HCT116 (cell line): ENCODE results near the gene TMUB1. TPM values are rescaled to one million over a fixed set of nuclear protein-coding genes. Genes with fewer than 3 reads are reported as not detected.

Experiments
- ATAC-seq: fragments of 200-7000 bp; cut with Tn5 transposase; 2 replicates; pipeline ENCODE4 v1.9.1; 2020; ENCODE audit warnings: mild to moderate bottlenecking, moderate library complexity
- BruUV-seq: library from RNA; stranded (reverse); fragments of 400-500 nt; replicated peaks from 2 replicates; lab custom pipeline; 2021; lab: Mats Ljungman, UMichigan
- CTCF ChIA-PET: fragments of 300-600 bp; sonication (Branson Sonifier 250); formaldehyde crosslinking; loops from one replicate; lab custom pipeline; 2021; ENCODE audit warnings: antibody characterized with exemption; lab: Charles Lee
- POLR2A ChIA-PET: fragments of 300-600, 350-600 bp; sonication (Branson Sonifier 250); formaldehyde crosslinking; loops from one replicate; lab custom pipeline; 2021; ENCODE audit warnings: antibody characterized with exemption; lab: Charles Lee
- RAD21 ChIA-PET, 2 experiments: fragments of 300-600 bp; sonication (Branson Sonifier 250); formaldehyde crosslinking; loops; one replicate each; lab custom pipeline; 2023; ENCODE audit warnings: low total read pairs in 2 of 2; ENCODE audit not compliant: uncharacterized antibody in 2 of 2, unreplicated experiment in 2 of 2, low non-redundant PET in 1 of 2; lab: Charles Lee
- DNase-seq: peaks from one replicate; pipeline ENCODE4 v3.0.0-alpha.2; 2010; ENCODE audit warnings: low read depth, low spot score
- H2AFZ ChIP-seq: fragments of 200-600 bp; shearing (Covaris generic), sonication (generic); 2 replicates; pipeline ENCODE4 v1.6.1; 2017; ENCODE audit warnings: low read depth, mixed run types, mixed read lengths, antibody characterized with exemption, low read length; ENCODE audit not compliant: poor library complexity, severe bottlenecking
- H3K27ac ChIP-seq: 2 replicates; pipeline ENCODE4 v1.5.1; 2012; ENCODE audit warnings: low read depth, low read length
- H3K27me3 ChIP-seq: fragments of 200-600 bp; sonication (generic); 2 replicates; pipeline ENCODE4 v1.6.1; 2016; ENCODE audit warnings: mixed run types, low read length, mixed read lengths; ENCODE audit not compliant: insufficient read depth
- H3K36me3 ChIP-seq, 2 experiments: fragments of 200-500 bp in 1 of 2; fragments of 200-600 bp in 1 of 2; sonication (Bioruptor generic) in 1 of 2; sonication (generic) in 1 of 2; 2 replicates each; pipeline versions ENCODE4 v1.5.1 to v1.6.1; 2014 to 2016; ENCODE audit warnings: low read length in 2 of 2, inconsistent platforms in 1 of 2, mixed read lengths in 1 of 2, mixed run types in 1 of 2; ENCODE audit not compliant: insufficient read depth in 2 of 2, control insufficient read depth in 1 of 2
- H3K4me1 ChIP-seq, 2 experiments: fragments of 200-600 bp in 1 of 2; sonication (generic) in 1 of 2; 2 replicates each; pipeline versions ENCODE4 v1.5.1 to v1.6.1; 2012 to 2017; ENCODE audit warnings: low read length in 2 of 2, inconsistent platforms in 1 of 2, mild to moderate bottlenecking in 1 of 2, mixed read lengths in 1 of 2, mixed run types in 1 of 2, moderate library complexity in 1 of 2; ENCODE audit not compliant: insufficient read depth in 2 of 2, control insufficient read depth in 1 of 2
- H3K4me2 ChIP-seq: fragments of 200-600 bp; sonication (generic); 2 replicates; pipeline ENCODE4 v1.6.1; 2017; ENCODE audit warnings: mixed run types, low read length, mixed read lengths
- H3K4me3 ChIP-seq, 2 experiments: fragments of 200-600 bp in 1 of 2; sonication (generic) in 1 of 2; replicated peaks in 1 of 2; 2 replicates each; pipeline ENCODE4 v1.5.1; 2011 to 2016; ENCODE audit warnings: low read length in 2 of 2, control low read depth in 1 of 2, low read depth in 1 of 2, mild to moderate bottlenecking in 1 of 2, mixed read lengths in 1 of 2, mixed run types in 1 of 2
- H3K79me2 ChIP-seq: fragments of 200-600 bp; sonication (generic); 2 replicates; pipeline ENCODE4 v1.6.1; 2017; ENCODE audit warnings: mild to moderate bottlenecking, mixed run types, low read length, moderate library complexity, mixed read lengths; ENCODE audit not compliant: insufficient read depth
- H3K9ac ChIP-seq: fragments of 200-600 bp; sonication (generic); 2 replicates; pipeline ENCODE4 v1.6.1; 2016; ENCODE audit warnings: low read length, mixed read lengths
- H3K9me2 ChIP-seq: fragments of 200-600 bp; sonication (generic), shearing (Covaris generic); 2 replicates; pipeline ENCODE4 v1.6.1; 2017; ENCODE audit warnings: mixed run types, mild to moderate bottlenecking, moderate library complexity; ENCODE audit not compliant: insufficient read depth
- H3K9me3 ChIP-seq, 2 experiments: fragments of 200-500 bp in 1 of 2; fragments of 200-600 bp in 1 of 2; sonication (Bioruptor generic) in 1 of 2; sonication (generic) in 1 of 2; 2 replicates each; pipeline ENCODE4 v1.6.1; 2014 to 2017; ENCODE audit warnings: low read length in 2 of 2, mixed read lengths in 2 of 2, inconsistent platforms in 1 of 2, low read depth in 1 of 2, mild to moderate bottlenecking in 1 of 2, mixed run types in 1 of 2, moderate library complexity in 1 of 2; ENCODE audit not compliant: control insufficient read depth in 1 of 2, insufficient read depth in 1 of 2
- H4K20me1 ChIP-seq: fragments of 200-600 bp; sonication (generic), shearing (Covaris generic); 2 replicates; pipeline ENCODE4 v1.6.1; 2017; ENCODE audit warnings: mixed run types, mild to moderate bottlenecking, moderate library complexity; ENCODE audit not compliant: insufficient read depth
- CBX3 ChIP-seq: IDR thresholded peaks from 2 replicates; pipeline ENCODE4 v1.6.1; 2012; ENCODE audit warnings: low read depth
- CEBPB ChIP-seq: IDR thresholded peaks from 2 replicates; pipeline ENCODE4 v1.6.1; 2012; ENCODE audit warnings: low read depth
- EGR1 ChIP-seq: IDR thresholded peaks from 2 replicates; pipeline ENCODE4 v1.6.1; 2012; ENCODE audit warnings: low read depth
- ELF1 ChIP-seq: IDR thresholded peaks from 2 replicates; pipeline ENCODE4 v1.6.1; 2012; ENCODE audit warnings: low read depth, borderline replicate concordance
- EZH2 ChIP-seq: fragments of 200-600 bp; sonication (generic); IDR thresholded peaks from 2 replicates; pipeline ENCODE4 v1.6.1; 2017; ENCODE audit warnings: antibody characterized with exemption, mixed run types
- EZH2phosphoT487 ChIP-seq: fragments of 200-600 bp; IDR thresholded peaks from 2 replicates; pipeline ENCODE4 v1.6.1; 2018; ENCODE audit warnings: antibody characterized with exemption, borderline replicate concordance
- POLR2A ChIP-seq: IDR thresholded peaks from 2 replicates; pipeline ENCODE4 v1.7.0; 2011; ENCODE audit warnings: borderline replicate concordance; ENCODE audit not compliant: insufficient read depth, insufficient read length; ENCODE audit errors: extremely low read depth
- RAD21 ChIP-seq: IDR thresholded peaks from 2 replicates; pipeline ENCODE4 v1.6.1; 2012; ENCODE audit warnings: low read depth, mild to moderate bottlenecking
- ZBTB33 ChIP-seq: IDR thresholded peaks from 2 replicates; pipeline ENCODE4 v1.6.1; 2011; ENCODE audit warnings: mild to moderate bottlenecking, low read length, moderate library complexity; ENCODE audit not compliant: insufficient replicate concordance; ENCODE audit errors: extremely low read depth
- ZFX ChIP-seq: fragments of 450-650 bp; IDR thresholded peaks from 2 replicates; pipeline ENCODE4 v1.6.1; 2017
- intact Hi-C: fragments of 100-400 bp; cut with micrococcal nuclease; formaldehyde crosslinking; loops from 2 replicates; pipeline ENCODE4 v1.10.0; 2022
- total RNA-seq: library from RNA; stranded (reverse); gene quantifications from one replicate; pipeline ENCODE4 v1.2.1, GENCODE V29; 2021; ENCODE audit not compliant: unreplicated experiment

Gene TMUB1
- total RNA-seq, 1 experiment from 2014 or later = 75.8 TPM

GRCh38 chr7:151086802-151087244 lies 3.5 kb upstream of the TMUB1 start:
- peak overlapping the region; percentile 90 for H3K27ac ChIP-seq
- ChIA-PET CTCF (no interaction called here), RAD21 (interaction anchor here in 1 of 2 experiments (0.6 kb wide), 1 partner anchor 81 kb away, joined by 5 read pairs; no protein-coding TSS in a partner anchor), POLR2A (no interaction called here)
- peak overlapping the region; percentile 93 for H3K4me2 ChIP-seq
- no peak for ATAC-seq
- H3K4me3 ChIP-seq = peak overlapping the region; percentile 90 to 98
- H3K4me1 ChIP-seq = peaks cover 23 to 43% of the 10 kb centered on the region in 2 experiments
- H2AFZ ChIP-seq = no peak overlapping the region
- DNase-seq = no peak
- peaks cover 65% of the 10 kb centered on the region for H3K79me2 ChIP-seq
- intact Hi-C loops = no loop called here
- H3K9ac ChIP-seq = peak overlapping the region; percentile 94
- no peaks in the 10 kb centered on the region for H3K9me3 ChIP-seq
- no peak for TF ChIP-seq ZBTB33
- no peak for TF ChIP-seq EZH2phosphoT487
- TF ChIP-seq ELF1 = no peak
- no peak for TF ChIP-seq EGR1
- no peak for TF ChIP-seq CEBPB
- TF ChIP-seq EZH2 = no peak
- no peak for TF ChIP-seq POLR2A
- no peak for TF ChIP-seq CBX3
- TF ChIP-seq RAD21 = no peak
- no peak for TF ChIP-seq ZFX
- no peaks in the 10 kb centered on the region; the same call in 1 of the 2 replicates for H4K20me1 ChIP-seq
- H3K27me3 ChIP-seq = no peaks in the 10 kb centered on the region
- no TSS peak for BruUV-seq
- peaks cover 0 to 12% of the 10 kb centered on the region in 2 experiments; a peak in 1 of 4 replicates for H3K36me3 ChIP-seq
- no peaks in the 10 kb centered on the region for H3K9me2 ChIP-seq
